Measurements from ENCODE around the gene HTR4. TPM values are rescaled to one million over a fixed set of nuclear protein-coding genes. Genes with fewer than 3 reads are reported as not detected.

HTR4 gene
- total and polyA plus RNA-seq, 2 donors (not counting 3 experiments of a cell fraction or from before 2014, with no cell fraction given), result not detected

GRCh38 chr5:148458036-148458888, 196.1 kb downstream of the HTR4 start:
- no peak for FAIRE-seq
- Histone ChIP-seq H3K4me3 (replicated peaks in 1 of 3; ENCODE audit: insufficient read depth in 1 of 3, low read depth in 1 of 3, low read length in 3 of 3) (no peak overlapping the region), H2AFZ (ENCODE audit: low read depth, low read length) (no peak overlapping the region), H3K4me2 (ENCODE audit: insufficient read depth, low read length) (no peak overlapping the region), H3K27ac (ENCODE audit: insufficient read depth, low read depth, low read length) (no peak overlapping the region), H3K27me3 (ENCODE audit: control insufficient read depth in 2 of 2, insufficient read depth in 2 of 2, low read length in 2 of 2) (no peaks in the 10 kb centered on the region), H3K9me1 (replicated peaks; ENCODE audit: control insufficient read depth, extremely low read depth, insufficient read depth, low read length) (no peaks in the 10 kb centered on the region), H3K9ac (replicated peaks; ENCODE audit: extremely low read depth, insufficient read depth, low read length) (no peak overlapping the region), H3K36me3 (ENCODE audit: control insufficient read depth in 2 of 2, extremely low read depth in 1 of 2, insufficient read depth in 2 of 2, low read length in 2 of 2) (no peaks in the 10 kb centered on the region), H3K4me1 (ENCODE audit: control insufficient read depth, extremely low read depth, insufficient read depth, low read length) (no peaks in the 10 kb centered on the region), H3K79me2 (ENCODE audit: control insufficient read depth, insufficient read depth, low read length) (no peaks in the 10 kb centered on the region), H4K20me1 (replicated peaks; ENCODE audit: control insufficient read depth, extremely low read depth, insufficient read depth, low read length) (no peaks in the 10 kb centered on the region), H3K9me3 (replicated peaks; ENCODE audit: control insufficient read depth, insufficient read depth, low read length) (no peaks in the 10 kb centered on the region)
- intact Hi-C loops (cut with micrococcal nuclease) (no loop called here), dilution Hi-C loops (cut with MboI; ENCODE audit: extremely low pct_ligation_motif_present, low sequenced_read_pairs) (no loop called here)
- POLR2A ChIA-PET, result no interaction called here
- BruUV-seq (replicated peaks), result no TSS peak
- no peak for DNase-seq (ENCODE audit: low read depth, low spot score)
- TF ChIP-seq EZH2 (IDR thresholded peaks at IDR 0.05; ENCODE audit: borderline replicate concordance, low read depth, low read length, severe bottlenecking) (no peak), CTCF (IDR thresholded peaks at IDR 0.05; ENCODE audit: extremely low read depth in 1 of 2, insufficient read depth in 1 of 2, low read depth in 1 of 2, low read length in 2 of 2) (no peak)
- CTCF ChIA-PET, result interaction anchor here (1.2 to 2.6 kb wide), 4 partner anchors 14 to 273 kb away, joined by 3 to 13 read pairs (median 6); no protein-coding TSS in a partner anchor

DNA sequence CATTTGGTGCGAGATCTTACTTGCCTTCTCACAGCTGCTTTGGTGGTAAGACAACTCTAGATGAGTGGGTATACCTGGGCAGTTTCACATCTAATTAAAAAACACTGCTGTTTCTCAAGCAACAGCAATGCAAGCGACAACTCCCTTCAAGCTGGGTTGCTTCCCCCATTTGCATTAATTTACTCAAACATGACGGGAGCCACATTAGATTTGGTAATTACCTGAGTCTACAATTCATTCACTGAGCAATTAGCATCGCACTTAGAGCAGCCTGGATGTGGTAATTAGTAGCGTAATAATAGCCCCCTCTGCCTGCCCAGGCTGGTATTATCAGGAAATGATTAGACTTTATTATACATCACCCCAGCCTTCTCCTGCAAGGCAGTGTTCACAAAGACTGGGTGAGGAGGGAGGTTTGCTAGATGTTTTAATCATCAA, 197.1 kb downstream of the HTR4 start:
- ChIA-PET CTCF (interaction anchor here (0.9 to 5.2 kb wide), 3 partner anchors 15 to 274 kb away, joined by 3 to 35 read pairs (median 5); no protein-coding TSS in a partner anchor), POLR2A (no interaction called here)
- no TSS peak for BruUV-seq (replicated peaks)
- dilution Hi-C loops (cut with MboI; ENCODE audit: extremely low pct_ligation_motif_present, low sequenced_read_pairs) (no loop called here), intact Hi-C loops (cut with micrococcal nuclease) (loop anchor here (2.0 kb wide), 1 partner anchor 14 kb away; no protein-coding TSS in a partner anchor)
- peak; percentile 12 for FAIRE-seq
- Histone ChIP-seq H3K79me2 (ENCODE audit: control insufficient read depth, insufficient read depth, low read length) (no peaks in the 10 kb centered on the region), H3K4me1 (ENCODE audit: control insufficient read depth, extremely low read depth, insufficient read depth, low read length) (no peaks in the 10 kb centered on the region), H2AFZ (ENCODE audit: low read depth, low read length) (no peak overlapping the region), H3K27ac (ENCODE audit: insufficient read depth, low read depth, low read length) (no peak overlapping the region), H3K4me3 (replicated peaks in 1 of 3; ENCODE audit: insufficient read depth in 1 of 3, low read depth in 1 of 3, low read length in 3 of 3) (no peak overlapping the region), H3K36me3 (ENCODE audit: control insufficient read depth in 2 of 2, extremely low read depth in 1 of 2, insufficient read depth in 2 of 2, low read length in 2 of 2) (no peaks in the 10 kb centered on the region), H3K9me1 (replicated peaks; ENCODE audit: control insufficient read depth, extremely low read depth, insufficient read depth, low read length) (no peaks in the 10 kb centered on the region), H3K9me3 (replicated peaks; ENCODE audit: control insufficient read depth, insufficient read depth, low read length) (no peaks in the 10 kb centered on the region), H3K4me2 (ENCODE audit: insufficient read depth, low read length) (no peak overlapping the region), H3K27me3 (ENCODE audit: control insufficient read depth in 2 of 2, insufficient read depth in 2 of 2, low read length in 2 of 2) (no peaks in the 10 kb centered on the region), H4K20me1 (replicated peaks; ENCODE audit: control insufficient read depth, extremely low read depth, insufficient read depth, low read length) (no peaks in the 10 kb centered on the region), H3K9ac (replicated peaks; ENCODE audit: extremely low read depth, insufficient read depth, low read length) (no peak overlapping the region)
- TF ChIP-seq JUN (IDR thresholded peaks at IDR 0.05; ENCODE audit: borderline replicate concordance, insufficient read depth, insufficient read length, low read depth) (no peak), CTCF (IDR thresholded peaks at IDR 0.05; ENCODE audit: extremely low read depth in 1 of 2, insufficient read depth in 1 of 2, low read depth in 1 of 2, low read length in 2 of 2) (peak; percentile 21 to 39)
- peak; percentile 34 for DNase-seq (ENCODE audit: low read depth, low spot score)
